ENCODE results near the gene NXN.
"Not testable (repeated sequence)": the region's sequence is repeated elsewhere in the genome, so short reads cannot be mapped to it uniquely, and the experiment has no call there.

NXN gene

GRCh38 chr17:953767-954166, 25.8 kb downstream of the NXN start:
- DNase-seq (ENCODE audit: low spot score), result no peak

- not testable (repeated sequence) for DNase-seq (ENCODE audit: low spot score)
Observed at GRCh38 chr17:952592-952991, 27.0 kb downstream of the NXN start.

DNA sequence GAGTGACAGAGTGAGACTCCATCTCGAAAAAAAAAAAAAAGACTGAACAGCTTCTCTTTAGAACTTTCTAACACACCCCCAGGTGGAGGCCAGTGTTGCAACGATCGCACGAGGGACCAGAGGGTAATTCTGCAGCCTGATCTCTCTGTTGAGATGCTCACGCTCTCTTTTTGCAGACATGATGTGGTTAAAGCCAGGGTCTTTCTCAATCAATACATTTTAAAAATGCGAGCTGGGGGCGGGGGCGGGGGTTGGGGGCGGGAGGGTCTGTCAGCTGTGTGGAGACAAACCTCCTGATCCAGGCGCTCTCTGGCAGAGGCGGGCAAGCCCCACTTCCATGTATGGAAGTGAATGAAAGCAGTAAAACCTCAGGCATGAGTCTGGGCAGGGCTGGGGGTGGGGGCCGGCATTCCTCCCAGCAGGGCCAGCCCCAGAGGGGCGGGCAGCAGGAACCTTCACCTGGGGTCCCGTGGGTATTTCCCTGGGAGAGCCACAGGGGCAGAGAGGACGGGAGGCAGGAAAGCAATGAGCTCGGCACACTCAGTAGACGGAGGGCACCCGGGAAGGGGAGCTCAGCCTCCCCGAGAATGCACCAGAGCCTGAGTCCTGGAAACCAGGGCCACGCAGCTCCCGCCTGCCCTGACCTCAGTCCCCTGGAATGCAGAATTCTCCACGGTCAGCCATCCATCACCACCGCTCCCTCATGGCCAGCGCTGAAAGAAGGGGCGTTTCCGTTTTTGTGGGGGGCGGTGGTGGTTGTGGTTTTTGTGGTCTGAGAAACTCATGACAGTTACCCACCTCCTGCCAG, 28.0 kb downstream of the NXN start:
- peak; percentile 98 for DNase-seq (ENCODE audit: low spot score)

DNA sequence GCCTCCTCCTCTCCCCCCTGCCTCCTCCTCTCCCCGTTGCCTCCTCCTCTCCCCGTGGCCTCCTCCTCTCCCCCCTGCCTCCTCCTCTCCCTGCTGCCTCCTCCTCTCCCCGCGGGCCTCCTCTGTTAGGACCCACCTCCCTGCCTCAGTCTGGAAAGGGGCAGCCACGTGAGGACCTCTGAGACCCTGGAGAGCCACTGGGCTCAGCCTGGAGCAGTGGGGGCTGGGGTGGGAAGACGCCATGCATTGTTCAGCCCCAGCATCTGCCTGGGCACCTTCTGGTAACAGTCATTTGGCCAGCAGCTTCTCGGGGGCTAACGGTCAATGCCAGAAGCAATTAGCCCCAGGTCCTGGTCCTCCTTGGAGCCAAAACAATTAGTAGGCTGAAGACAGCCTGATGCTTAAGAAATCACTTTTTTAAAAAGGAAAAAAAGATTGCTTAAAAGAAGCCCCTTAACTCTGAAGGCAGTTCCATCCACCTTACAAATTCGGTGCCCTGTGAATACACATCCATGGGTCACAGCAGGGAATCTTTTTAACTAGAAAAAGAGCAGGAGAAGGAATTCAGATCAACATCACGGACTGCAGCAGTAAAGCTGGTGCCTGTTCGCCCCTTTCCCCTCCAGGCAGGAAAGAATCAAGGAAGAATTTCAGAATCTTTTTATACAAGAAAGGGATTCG, 29.8 kb downstream of the NXN start:
- DNase-seq (ENCODE audit: low spot score), result no peak

DNA sequence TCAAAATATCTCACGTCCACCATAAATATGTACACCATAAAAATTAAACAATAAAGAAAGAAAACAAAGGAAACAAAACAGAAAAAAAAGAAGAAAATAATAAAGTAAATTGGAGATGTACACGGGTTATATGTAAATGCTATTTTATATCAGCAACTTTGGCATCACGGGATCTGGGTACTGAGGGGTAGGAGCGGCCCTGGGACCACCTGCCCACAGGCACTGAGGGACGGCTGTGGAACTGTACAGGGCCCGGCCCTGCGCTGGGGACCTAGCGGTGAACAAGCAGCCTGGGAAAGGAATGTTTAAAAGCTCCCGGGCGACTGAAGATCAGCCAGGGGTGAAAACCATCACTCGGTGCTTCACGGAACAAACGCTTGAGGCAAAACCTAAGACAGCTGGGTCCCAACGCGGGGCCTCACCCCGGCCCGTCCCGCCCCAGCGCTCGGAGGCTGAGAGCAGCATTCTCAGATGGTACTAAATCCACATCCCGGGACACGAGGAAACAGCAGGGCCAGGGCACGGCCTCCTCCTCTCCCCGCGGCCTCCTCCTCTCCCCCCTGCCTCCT, 31.2 kb downstream of the NXN start:
- peak; percentile 42 for DNase-seq (ENCODE audit: low spot score)

GRCh38 chr17:946510-947236, 32.9 kb downstream of the NXN start:
- DNase-seq (ENCODE audit: low spot score), result no peak

GRCh38 chr17:945672-946071, 33.9 kb downstream of the NXN start:
- DNase-seq (ENCODE audit: low spot score), result no peak

- DNase-seq (ENCODE audit: low spot score), result no peak
Observed at GRCh38 chr17:944266-944826, 35.2 kb downstream of the NXN start.

DNA sequence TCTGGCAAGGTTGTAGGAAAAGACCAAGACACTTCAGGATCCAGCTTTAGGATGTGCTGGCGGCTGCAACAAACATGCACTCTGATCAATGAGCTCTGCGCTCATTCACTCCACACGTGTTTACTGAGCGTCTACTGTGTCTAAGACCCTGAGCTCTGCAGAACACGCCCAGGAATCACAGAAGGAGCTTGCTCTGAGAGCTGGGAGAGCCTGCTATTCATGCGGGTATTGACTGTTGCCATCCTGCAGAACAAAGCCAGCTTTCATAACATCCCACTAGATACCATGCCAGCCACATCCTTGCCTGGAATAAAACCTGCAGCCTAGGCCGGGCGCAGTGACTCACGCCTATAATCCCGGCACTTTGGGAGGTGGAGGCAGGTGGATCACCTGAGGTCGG, 44.1 kb downstream of the NXN start:
- no peak for DNase-seq (ENCODE audit: low spot score)

- peak; percentile 88 for DNase-seq (ENCODE audit: low spot score)
Observed at GRCh38 chr17:933312-934073, 46.1 kb downstream of the NXN start.

- no peak for DNase-seq (ENCODE audit: low spot score)
Observed at GRCh38 chr17:930258-930657, 49.3 kb downstream of the NXN start.

DNA sequence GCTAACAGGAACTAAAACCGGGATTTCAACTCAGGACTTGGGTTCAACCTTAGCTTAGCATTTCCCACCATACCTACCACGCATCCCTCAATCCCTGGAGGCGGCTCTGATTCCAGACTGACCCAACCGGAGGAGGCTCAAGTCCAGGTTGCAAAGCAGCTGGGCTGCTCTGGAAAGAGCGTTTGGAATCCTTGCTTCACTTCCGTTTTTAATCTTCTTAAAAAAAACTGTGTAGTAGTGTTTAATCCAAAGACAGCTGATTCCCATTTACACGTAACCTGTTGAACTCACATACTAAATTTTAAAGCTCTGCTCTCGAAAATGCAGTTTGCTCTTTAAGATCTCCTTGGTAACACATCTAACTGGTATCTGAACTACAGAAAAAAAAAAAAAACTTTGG, 50.0 kb downstream of the NXN start:
- no peak for DNase-seq (ENCODE audit: low spot score)

GRCh38 chr17:927611-928461, 51.7 kb downstream of the NXN start:
- peak; percentile 90 for DNase-seq (ENCODE audit: low spot score)

- no peak for DNase-seq (ENCODE audit: low spot score)
Observed at GRCh38 chr17:925817-926216, 53.8 kb downstream of the NXN start.

- no peak for DNase-seq (ENCODE audit: low spot score)
Observed at GRCh38 chr17:924711-925475, 54.7 kb downstream of the NXN start.

DNA sequence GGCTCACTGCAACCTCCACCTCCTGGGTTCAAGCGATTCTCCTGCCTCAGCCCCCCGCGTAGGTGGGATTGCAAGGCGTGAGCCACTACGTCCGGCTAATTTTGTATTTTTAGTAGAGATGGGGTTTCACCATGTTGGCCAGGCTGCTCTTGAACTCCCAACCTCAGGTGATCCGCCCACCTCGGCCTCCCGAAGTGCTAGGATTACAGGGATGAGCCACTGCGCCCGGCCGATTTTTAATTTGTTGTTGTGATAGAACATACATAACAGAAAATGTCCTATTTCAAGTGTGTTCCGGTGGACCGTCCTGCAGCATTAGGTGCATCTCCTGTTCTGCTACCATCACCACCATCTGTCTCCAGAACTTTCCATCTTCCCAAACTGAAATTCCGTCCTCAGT, 55.3 kb downstream of the NXN start:
- not testable (repeated sequence) for DNase-seq (ENCODE audit: low spot score)

DNA sequence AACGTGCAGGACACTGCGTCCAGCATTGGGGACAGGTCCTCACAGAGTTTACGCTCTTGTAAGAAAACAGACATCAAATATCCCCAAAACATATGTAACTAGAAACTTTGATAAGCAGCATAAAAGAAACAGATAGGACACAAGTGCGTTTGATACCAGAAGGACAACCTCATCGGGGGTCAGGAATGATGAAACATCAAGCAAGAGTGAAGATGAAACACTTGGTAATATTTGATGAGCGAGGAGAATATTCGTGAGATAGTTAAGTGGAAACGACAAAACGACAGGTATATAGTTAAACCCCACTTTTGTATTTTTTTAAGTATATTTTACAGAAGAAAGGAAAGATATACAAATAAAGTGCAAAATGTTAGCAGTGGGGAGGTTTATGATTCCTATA, 55.9 kb downstream of the NXN start:
- DNase-seq (ENCODE audit: low spot score), result no peak

DNA sequence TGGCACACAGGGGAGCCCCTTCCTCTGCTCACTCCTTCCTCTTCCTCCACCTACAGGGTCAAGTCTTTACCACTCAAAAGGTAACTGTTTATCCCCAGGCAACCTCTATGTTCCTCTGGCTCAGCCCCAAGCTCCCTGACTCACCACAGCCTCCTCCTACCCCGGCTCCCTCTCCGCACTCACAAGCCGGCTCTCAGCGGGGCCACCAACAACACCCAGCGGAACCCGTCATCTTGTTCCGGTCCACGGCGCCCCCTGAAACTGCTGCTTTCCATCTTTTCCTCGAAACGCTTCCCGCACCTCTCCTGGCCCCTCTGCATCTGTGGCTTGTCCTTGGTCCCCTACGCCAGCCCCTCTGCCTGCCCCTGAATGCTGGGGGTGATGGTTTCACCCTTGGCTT, 58.4 kb downstream of the NXN start:
- DNase-seq (ENCODE audit: low spot score), result no peak

- DNase-seq (ENCODE audit: low spot score), result no peak
Observed at GRCh38 chr17:920190-920589, 59.4 kb downstream of the NXN start.

All from kidney tubule cell (primary cell).